Activated CD8-positive, alpha-beta memory T cell treated with anti-CD3 and anti-CD28 coated beads for 24 hours (primary cell): ENCODE results near the gene GLG1.
"Not testable (repeated sequence)": the region's sequence is repeated elsewhere in the genome, so short reads cannot be mapped to it uniquely, and the experiment has no call there.

Source experiments
- DNase-seq: peaks from one replicate; pipeline ENCODE4 v3.0.0-alpha.2; 2020

Gene GLG1

DNA sequence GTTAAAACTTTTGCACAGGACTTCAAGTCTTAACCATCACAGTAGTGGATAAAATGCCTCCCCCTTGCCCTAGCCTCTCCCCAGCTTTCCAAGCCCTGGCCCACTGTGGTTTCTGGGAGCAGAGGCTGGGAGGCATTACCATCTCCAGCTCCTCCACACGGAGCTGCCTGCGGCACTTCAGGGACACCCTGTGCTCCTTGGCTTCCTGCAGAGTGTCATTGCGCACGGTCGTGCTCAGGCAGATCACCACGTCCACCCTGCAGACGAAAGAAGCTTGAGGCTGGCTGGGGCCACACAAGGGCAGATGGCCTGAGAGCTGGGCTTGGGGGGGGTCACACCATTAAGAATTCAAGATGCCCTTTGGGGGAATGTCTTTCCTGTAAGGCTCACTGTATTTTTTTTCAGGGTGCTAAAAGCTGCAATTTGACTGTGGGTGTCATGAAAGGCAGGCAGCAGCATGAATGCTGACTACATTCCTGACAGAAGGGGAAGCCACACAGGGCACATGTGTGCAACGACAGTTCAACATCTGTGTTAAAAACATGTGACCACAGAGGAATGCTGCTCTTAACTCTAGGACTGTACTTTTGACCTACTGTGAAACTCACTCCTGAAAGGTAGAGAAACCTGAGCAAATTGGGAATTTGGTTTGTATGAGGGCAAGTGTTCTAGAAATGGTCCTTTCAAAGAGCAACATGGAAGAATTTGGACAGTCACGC lies 137.9 kb downstream of the GLG1 start:
- no peak for DNase-seq

DNA sequence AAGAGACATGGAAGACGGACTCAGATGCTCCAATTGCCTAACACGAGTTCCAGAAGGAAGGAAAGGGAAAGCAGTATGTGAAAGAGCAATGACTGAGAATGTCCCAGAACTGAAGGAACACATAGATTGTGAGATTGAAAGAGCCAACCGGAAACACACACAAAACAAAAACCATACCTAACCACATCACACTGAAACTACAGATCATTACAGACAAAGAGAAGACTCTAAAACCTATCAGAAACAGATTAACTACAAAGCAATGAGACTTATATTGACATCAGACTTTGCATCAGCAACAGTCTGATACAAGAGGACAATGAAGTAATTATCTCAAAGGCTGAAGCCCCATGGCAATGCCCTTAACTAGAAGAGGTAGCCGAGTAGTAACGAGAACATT lies 140.0 kb downstream of the GLG1 start:
- DNase-seq: no peak

DNA sequence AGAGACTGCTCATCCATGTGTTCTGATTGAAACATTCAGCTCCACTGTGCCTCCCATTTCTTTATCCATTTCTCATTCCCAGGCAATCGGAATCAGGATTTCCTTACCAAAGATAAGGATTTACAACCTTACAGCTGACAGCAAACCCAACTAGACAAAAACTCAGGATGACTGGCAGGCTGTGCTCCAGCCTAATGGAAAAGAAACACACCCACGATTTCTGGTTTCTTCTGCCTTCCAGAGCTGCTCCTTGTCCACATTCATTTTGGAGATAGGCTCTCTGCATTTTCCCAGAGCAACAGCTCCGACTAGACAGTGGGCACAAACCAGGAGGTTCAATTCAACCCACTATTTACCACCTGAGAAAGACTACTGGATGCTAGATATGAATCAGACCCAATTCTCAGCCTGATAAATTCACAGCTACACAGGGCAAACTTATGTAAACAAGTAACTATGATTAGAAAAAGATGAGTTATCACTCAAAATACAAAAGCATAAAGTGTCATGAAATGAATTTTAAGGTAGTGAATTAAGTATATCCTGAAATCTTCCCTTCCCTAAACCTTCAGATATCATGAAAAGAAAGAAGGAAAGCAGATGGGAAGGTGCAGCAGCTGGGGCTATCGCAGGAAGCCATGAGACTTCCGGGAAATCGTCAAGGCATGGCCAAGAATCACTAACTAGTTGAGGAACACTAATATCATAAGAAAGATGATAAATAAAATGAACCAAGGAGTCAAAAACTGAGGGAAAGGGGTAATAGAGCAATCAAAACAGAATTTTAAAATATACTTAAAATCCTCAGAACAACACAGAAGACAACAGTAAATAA lies 140.8 kb downstream of the GLG1 start:
- no peak for DNase-seq

DNA sequence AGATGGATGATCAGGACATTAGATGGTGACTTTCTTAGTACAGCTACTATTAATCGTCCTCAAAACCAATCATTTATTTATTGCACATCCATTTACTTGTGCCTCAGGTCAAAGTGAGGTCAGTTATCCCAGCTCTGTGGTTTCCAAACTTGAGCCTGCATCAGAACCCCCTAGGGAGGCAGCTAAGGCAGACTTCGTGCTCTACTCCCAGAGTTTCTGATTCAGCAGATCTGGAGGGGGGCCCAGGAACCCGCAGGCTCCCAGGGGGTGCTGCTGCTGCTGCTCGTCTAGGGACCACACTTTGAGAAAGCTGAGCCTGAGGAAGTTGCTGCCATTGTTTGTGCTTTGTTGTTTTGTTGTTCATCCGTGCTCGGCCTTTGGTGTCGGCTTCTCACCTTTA lies 141.6 kb downstream of the GLG1 start:
- no peak for DNase-seq

DNA sequence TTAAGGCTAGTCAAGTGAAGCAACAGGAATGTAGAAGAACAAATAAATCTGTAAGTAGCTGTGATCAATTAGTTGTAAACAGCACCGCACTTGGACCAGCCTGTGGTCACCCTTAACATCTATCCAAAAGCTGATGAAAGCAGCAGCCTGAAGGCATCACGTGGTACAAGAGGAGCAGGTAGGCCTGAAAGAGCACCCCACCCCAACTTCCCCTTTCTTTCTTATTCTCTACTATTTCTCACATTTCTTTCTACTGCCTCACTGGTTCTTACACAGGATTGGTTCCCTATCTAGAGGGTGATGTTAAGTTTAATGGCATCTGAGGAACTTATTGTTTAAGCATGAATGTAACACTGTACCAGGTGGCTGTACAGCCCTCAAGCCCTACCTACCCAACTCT lies 143.0 kb downstream of the GLG1 start:
- DNase-seq: no peak

DNA sequence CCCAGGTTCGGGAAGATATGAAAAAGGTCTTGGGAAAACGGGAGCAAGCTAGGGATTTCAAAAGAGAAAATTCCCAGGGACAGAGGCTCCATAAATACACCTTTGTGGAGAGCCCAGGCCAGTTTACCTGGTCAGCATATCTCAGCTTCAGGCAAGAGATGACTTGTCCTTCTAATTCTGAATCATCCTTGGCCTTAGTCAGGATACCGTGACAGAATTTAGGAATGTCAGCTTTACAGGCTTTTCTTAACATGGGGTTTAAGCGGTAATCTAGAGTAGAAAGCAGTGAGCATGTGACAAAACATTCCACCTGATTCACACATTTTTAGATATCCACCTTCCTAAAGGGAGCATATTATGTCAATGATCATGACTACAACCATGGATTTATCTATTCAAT lies 144.6 kb downstream of the GLG1 start:
- no peak for DNase-seq

DNA sequence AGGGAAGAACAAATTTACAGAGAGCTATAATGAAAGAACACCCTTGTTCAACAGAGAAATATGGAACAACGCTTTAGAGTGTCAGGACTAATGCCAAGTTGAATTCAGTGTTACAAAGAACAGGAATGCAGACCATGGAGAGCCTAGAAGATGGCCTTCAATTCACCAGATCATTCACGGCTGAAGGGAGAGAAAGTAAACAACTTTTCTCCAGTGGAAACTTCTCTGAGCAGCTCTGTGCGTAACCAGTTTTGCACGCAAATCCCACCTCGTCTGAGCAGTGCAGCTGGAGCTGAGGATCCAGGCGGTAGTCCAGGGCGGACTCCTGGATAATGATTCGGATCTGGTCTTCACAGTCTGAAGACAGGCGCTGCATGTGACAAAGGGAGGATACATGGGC lies 145.1 kb downstream of the GLG1 start:
- no peak for DNase-seq

DNA sequence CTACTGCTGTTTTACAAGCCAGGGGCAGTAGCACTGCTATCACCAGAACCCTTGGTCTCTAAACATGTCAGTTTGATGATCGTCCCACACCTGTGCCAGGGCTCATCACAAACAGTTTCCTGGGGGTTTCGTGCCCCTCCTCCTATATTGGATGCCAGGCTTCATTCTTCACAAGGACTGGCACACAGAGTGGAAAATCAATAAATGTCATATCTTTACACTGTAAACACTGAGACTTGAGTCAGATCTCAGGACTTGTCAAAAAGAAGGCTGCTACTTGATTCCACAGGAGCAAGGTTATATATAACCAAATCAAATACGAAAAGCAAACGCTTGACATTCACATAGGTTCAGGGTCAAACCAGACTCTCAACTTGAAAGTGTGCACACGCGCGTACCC lies 146.4 kb downstream of the GLG1 start:
- no peak for DNase-seq

DNA sequence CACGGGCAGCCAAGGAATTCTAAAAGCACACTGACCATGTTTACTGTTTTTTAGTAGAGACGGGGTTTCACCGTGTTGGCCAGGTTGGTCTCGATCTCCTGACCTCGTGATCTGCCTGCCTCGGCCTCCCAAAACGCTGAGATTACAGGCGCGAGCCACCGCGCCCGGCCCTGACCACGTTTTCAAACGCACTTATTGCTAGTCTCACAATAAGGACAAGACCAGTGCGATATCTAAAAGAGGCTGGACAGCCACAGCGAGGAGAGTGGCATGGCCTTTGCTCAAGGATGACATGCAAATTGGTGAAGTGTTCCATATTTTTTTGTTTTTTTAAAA lies 150.7 kb downstream of the GLG1 start:
- DNase-seq: no peak

DNA sequence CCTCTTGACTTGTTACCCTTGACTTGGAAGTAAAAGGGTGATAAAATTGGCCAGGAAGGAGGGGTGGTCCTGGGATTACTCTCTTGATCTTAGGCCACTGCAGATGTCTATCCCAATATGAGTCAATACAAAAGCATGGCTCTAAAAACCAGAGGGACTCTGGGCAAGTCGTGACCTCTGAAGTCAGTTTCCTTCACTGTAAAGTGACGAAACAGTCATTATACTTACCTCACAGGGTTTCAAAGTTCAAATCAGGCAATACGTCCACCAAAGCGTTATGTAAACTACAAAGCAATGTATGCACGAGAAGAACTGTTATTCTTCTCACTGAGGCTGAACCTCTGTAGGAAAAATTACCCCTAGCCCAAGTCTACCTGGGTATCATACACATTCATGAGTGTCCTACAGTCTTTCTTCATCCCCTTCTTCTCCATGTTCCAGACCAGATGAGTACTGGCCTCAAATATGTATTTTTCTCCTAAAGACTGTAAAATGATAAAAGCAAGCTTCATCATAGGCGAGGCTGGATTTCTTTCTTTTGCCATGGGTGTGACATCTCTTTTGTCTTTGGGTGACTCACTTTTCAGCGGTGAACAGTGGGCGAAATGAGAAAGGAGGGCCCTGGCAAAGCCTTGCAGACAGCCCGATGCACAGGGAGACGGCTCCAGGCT lies 151.2 kb downstream of the GLG1 start:
- no peak for DNase-seq

DNA sequence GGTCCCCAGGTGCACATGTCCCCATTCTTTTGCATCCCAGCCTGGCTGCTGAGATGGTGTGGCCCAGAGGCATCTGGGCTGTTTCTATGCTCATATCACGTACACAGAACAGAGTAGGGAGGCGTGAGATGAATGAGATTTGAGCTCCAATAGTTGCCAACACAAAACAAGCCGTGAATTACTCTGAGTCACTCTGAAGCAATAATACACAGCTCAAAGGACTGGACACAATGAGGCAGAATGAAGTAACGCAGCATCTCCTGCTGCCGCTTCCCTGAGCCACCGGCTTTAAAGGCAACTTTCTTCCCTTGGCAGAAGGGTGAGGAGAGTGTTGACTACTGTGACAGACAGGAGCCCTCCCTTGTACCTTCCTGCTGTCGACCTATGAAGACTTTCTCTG lies 151.7 kb downstream of the GLG1 start:
- no peak for DNase-seq

DNA sequence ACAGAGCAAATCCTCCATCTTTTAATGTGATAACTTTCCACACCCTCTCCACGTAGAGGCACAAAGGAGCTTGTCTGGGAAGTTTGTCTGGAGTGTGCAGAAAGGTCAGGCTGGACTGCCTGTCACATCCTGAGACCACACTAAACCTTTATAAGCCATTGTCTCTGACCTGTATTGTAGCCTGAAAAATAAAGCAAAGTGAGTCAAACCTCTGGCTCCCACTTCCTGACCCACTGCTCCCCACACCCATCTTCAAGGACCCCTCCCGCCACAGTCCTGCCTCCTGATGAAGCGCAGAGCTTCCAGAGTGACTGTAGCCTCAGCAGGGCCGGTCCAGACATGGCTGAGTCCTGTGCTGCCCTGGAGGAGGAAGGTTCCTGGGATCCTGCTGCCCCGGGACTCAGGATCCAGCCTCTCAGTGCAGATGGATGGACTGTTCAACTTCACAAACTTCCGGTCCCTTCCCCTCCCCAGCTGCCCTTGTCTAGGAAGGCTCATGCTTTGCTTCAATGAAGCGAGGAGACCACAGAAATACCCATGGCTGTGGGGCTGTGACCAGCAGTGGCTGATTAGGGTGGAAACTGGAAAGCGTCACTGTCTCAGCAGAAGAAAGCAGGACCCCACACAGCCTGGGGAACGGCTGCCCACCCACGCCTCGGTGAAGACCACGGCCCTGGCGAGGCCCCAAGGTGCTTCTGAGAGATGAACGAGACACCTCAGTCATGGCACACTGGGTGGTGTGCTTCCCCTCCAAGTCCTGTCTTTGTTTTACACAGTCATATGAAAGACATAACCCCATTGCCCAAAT lies 154.8 kb downstream of the GLG1 start:
- DNase-seq: no peak

DNA sequence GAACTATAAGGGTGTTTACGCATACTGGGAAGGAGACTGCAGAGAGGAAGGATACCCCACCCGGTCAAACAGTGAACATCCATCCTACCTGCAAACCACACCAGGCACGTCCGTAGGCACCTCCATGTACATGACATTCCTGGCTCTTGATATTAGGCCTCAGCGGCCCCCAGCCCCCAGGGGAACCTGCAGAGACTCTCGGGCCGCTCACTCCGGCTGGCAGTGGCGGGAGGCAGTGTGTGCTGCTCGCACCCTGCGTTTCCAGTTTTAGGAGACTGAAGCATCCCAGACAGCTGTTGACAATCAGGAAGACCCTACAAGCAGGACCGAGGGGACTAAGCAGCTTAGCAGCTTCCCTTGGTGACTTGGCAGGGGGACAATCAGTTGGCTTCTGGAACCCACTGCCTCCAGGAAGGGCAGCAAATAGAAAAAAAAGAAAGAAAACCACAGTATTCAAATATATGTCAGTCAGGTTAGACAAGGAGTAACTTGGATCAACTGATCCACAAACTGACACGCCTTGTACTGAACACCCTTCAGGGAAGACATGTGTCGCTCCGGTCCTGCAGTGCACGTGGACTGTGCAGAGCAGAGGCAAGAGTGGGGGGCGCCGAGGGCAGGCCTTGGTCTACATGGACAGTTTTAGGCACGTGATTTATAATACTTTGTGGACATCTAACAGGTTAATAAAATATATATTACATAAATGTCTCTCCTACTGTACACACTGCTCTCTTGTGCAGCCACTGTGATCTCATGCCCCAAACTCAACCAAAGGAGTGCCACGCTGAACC lies 155.8 kb downstream of the GLG1 start:
- DNase-seq: no peak

DNA sequence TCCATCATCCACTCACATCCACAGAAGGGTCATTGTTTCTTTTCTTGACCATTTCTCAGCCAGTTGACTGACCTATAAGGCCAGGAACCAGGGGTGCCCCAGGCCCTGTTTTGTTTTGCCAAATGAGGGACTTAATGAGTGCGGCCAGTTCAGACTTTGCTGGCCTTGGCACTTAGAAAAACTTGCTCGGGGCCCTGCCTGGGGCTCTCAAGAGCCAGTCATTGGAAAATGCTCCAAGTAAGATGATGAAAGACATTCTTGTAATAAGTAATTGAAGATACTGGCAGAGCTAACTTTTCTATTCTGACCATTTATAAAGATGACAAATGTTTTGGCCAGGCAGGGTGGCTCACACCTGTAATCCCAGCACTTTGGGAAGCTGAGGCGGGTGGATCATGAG lies 156.7 kb downstream of the GLG1 start:
- DNase-seq: no peak

DNA sequence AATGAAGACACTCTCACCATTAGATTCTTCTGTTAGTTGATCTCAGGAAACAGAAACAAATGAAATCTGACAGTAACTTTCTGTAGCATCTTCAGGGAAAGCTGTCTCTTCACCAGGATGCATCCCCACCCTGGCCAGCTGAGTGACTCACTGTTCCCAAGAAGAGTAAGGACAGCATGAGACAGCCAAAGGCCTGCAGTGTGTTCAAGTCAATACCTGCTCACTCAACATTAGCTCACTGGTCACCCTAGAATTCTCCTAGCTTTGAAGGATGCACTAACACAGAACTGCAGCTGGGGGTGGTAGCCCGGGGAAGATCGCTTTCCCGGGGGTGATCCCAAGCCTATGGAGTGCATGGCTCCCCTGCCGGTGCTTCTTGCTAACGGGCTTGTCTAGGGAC lies 157.4 kb downstream of the GLG1 start:
- no peak for DNase-seq

DNA sequence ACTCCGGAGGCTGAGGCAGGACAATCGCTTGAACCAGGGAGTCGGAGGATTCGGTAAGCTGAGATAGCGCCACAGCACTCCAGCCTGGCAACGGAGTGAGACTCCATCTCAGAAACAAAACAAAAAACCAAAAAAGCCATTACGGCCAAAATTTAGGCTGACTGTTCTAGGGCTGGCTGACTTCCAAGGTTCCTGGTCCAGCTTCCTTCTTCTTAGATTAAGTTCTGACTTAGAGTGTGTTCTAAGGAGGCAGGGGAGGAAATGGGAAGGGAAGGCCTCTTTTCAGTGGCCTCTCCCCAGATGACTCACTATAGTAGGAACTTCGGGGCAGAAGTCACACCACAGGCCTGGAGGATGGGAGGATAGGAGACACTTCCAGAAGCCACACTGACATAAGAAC lies 157.9 kb downstream of the GLG1 start:
- DNase-seq: no peak

DNA sequence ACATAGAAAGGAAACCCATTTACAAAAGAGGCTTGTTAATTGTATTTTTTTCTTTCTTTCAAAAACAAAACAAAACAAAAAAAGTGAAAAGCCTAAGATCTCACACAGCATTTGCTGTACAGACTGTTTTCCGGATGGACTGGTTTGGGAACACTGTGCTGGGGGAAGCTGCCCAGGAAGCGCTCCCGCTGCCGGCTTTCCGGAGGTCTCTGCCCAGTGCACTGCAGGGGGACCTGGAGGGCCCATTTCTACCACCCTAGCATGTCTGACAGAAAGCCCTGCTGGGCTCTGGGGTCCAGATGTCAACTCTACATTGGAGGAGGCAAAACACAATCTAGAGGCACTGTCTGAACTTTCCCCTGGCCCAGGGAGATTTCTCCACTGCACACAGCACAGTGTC lies 159.3 kb downstream of the GLG1 start:
- no peak for DNase-seq

DNA sequence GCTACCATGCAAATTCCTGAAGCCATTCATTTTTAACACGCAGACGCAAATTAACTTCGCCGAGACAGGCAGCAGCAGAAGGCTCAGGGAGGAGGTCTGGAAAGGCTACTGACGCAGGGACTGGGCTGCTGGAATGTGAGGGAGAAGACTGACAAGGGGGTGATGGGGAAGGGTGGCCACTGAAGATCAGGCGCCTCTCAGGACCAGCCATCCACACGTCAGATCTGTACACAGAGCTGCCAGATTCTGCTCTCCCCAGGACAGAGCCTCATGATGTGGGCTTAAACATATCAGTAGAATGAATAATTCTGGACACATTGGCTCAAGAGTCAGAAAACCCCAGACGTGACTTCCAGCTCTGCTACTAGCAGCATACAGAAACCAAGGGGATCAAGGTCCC lies 160.0 kb downstream of the GLG1 start:
- DNase-seq: no peak

DNA sequence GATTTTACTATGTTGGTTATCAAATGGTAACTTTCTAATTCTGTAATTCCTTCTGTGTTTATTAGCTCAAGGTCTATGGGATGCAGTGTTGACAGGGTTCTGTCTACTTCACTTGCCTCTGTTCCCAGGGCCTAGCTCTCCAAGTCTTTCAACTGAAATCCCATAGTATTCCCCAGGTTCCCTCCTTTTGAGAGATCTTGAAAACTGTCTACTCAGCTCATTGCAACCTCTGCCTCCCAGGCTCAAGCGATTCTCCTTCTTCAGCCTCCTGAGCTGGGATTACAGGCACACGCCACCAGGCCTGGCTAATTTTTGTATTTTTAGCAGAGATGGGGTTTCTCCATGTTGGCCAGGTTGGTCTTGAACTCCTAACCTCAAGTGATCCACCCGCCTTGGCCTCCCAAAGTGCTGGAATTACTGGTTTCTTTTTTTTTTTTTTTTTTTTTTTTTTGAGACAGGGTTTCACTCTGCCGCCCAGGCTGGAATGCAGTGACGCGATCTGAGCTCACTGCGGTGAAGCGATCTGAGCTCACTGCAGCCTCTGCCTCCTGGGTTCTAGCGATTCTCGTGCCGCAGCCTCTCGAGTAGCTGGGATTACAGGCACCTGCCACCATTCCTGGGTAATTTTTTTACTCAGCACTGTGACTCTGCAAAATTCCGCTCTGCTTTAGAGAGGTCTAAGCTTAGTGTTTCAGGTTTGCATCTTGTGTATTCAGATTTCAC lies 163.1 kb downstream of the GLG1 start:
- not testable (repeated sequence) for DNase-seq

DNA sequence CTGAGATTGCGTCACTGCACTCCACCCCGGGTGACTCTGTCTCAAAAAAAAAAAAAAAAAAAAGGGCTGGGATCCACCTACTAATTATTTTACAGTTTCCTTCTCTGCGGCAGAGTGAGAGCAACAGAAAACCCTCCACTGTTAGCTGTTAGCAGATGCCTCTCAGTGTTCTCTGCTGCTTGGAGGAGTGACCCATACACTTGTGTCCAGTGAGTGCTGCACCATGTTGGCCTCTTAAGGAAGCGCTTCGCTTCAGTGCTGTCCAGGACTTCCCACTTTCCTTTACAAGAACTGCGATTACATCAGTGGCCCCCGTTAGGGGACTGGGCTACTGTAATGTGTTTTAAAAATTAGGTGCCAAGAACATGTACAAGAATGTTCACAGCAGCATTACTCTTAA lies 167.2 kb downstream of the GLG1 start:
- DNase-seq: no peak

DNA sequence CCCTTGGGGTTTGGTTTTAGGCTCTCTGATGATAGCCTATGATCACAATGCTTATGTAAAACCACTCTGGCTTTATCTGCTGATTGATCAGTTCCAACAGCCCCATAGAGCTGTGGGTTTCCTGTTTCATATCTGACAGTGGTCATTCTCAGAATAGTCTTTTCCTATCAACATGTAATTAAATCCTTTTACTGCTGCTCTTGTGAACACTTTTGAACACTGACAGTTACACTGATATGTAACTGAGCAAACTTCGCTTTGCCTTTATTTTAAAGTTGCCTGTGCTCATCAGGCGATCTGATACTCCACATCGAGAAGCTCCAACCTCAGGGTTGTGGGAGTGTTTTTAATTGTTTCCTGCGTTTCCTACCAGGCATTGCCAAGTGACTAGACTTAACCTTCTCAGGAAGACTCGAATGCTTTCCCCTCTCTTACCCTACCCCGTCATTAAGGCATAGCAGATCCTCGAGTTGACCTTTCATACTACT lies 168.4 kb downstream of the GLG1 start:
- no peak for DNase-seq

DNA sequence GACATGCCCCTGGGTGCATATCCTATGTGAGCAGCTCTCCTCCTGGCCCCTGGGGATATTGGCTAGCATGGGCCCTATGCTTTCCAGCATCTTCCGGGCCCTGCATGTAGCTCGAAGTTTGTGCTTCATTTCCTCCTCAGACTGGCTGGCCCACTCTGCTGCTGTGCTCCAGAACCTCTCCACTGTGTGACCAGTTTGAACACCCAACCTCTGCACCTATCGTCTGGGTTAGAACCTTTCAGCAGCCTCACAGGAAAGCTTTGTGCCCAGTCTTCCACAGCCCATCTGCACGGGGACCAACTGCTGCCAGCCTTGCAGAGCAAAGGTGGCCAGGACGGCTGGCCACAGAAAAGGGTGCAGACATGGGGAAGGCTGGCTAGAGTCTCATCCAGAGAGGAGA lies 175.4 kb downstream of the GLG1 start:
- no peak for DNase-seq
